HCT116 (cell line): ENCODE data around the gene MAPK1. TPM values are rescaled to one million over a fixed set of nuclear protein-coding genes. Genes with fewer than 3 reads are reported as not detected.

Experiments
- ATAC-seq: fragments of 200-7000 bp; cut with Tn5 transposase; 2 replicates; pipeline ENCODE4 v1.9.1; 2020; ENCODE audit warnings: mild to moderate bottlenecking, moderate library complexity
- BruUV-seq: library from RNA; stranded (reverse); fragments of 400-500 nt; replicated peaks from 2 replicates; lab custom pipeline; 2021; lab: Mats Ljungman, UMichigan
- CTCF ChIA-PET: fragments of 300-600 bp; sonication (Branson Sonifier 250); formaldehyde crosslinking; loops from one replicate; lab custom pipeline; 2021; ENCODE audit warnings: antibody characterized with exemption; lab: Charles Lee
- POLR2A ChIA-PET: fragments of 300-600, 350-600 bp; sonication (Branson Sonifier 250); formaldehyde crosslinking; loops from one replicate; lab custom pipeline; 2021; ENCODE audit warnings: antibody characterized with exemption; lab: Charles Lee
- RAD21 ChIA-PET, 2 experiments: fragments of 300-600 bp; sonication (Branson Sonifier 250); formaldehyde crosslinking; loops; one replicate each; lab custom pipeline; 2023; ENCODE audit warnings: low total read pairs in 2 of 2; ENCODE audit not compliant: uncharacterized antibody in 2 of 2, unreplicated experiment in 2 of 2, low non-redundant PET in 1 of 2; lab: Charles Lee
- DNase-seq: peaks from one replicate; pipeline ENCODE4 v3.0.0-alpha.2; 2010; ENCODE audit warnings: low read depth, low spot score
- H2AFZ ChIP-seq: fragments of 200-600 bp; shearing (Covaris generic), sonication (generic); 2 replicates; pipeline ENCODE4 v1.6.1; 2017; ENCODE audit warnings: low read depth, mixed run types, mixed read lengths, antibody characterized with exemption, low read length; ENCODE audit not compliant: poor library complexity, severe bottlenecking
- H3K27ac ChIP-seq: 2 replicates; pipeline ENCODE4 v1.5.1; 2012; ENCODE audit warnings: low read depth, low read length
- H3K27me3 ChIP-seq: fragments of 200-600 bp; sonication (generic); 2 replicates; pipeline ENCODE4 v1.6.1; 2016; ENCODE audit warnings: mixed run types, low read length, mixed read lengths; ENCODE audit not compliant: insufficient read depth
- H3K36me3 ChIP-seq, 2 experiments: fragments of 200-500 bp in 1 of 2; fragments of 200-600 bp in 1 of 2; sonication (Bioruptor generic) in 1 of 2; sonication (generic) in 1 of 2; 2 replicates each; pipeline versions ENCODE4 v1.5.1 to v1.6.1; 2014 to 2016; ENCODE audit warnings: low read length in 2 of 2, inconsistent platforms in 1 of 2, mixed read lengths in 1 of 2, mixed run types in 1 of 2; ENCODE audit not compliant: insufficient read depth in 2 of 2, control insufficient read depth in 1 of 2
- H3K4me1 ChIP-seq, 2 experiments: fragments of 200-600 bp in 1 of 2; sonication (generic) in 1 of 2; 2 replicates each; pipeline versions ENCODE4 v1.5.1 to v1.6.1; 2012 to 2017; ENCODE audit warnings: low read length in 2 of 2, inconsistent platforms in 1 of 2, mild to moderate bottlenecking in 1 of 2, mixed read lengths in 1 of 2, mixed run types in 1 of 2, moderate library complexity in 1 of 2; ENCODE audit not compliant: insufficient read depth in 2 of 2, control insufficient read depth in 1 of 2
- H3K4me2 ChIP-seq: fragments of 200-600 bp; sonication (generic); 2 replicates; pipeline ENCODE4 v1.6.1; 2017; ENCODE audit warnings: mixed run types, low read length, mixed read lengths
- H3K4me3 ChIP-seq, 2 experiments: fragments of 200-600 bp in 1 of 2; sonication (generic) in 1 of 2; replicated peaks in 1 of 2; 2 replicates each; pipeline ENCODE4 v1.5.1; 2011 to 2016; ENCODE audit warnings: low read length in 2 of 2, control low read depth in 1 of 2, low read depth in 1 of 2, mild to moderate bottlenecking in 1 of 2, mixed read lengths in 1 of 2, mixed run types in 1 of 2
- H3K79me2 ChIP-seq: fragments of 200-600 bp; sonication (generic); 2 replicates; pipeline ENCODE4 v1.6.1; 2017; ENCODE audit warnings: mild to moderate bottlenecking, mixed run types, low read length, moderate library complexity, mixed read lengths; ENCODE audit not compliant: insufficient read depth
- H3K9ac ChIP-seq: fragments of 200-600 bp; sonication (generic); 2 replicates; pipeline ENCODE4 v1.6.1; 2016; ENCODE audit warnings: low read length, mixed read lengths
- H3K9me2 ChIP-seq: fragments of 200-600 bp; sonication (generic), shearing (Covaris generic); 2 replicates; pipeline ENCODE4 v1.6.1; 2017; ENCODE audit warnings: mixed run types, mild to moderate bottlenecking, moderate library complexity; ENCODE audit not compliant: insufficient read depth
- H3K9me3 ChIP-seq, 2 experiments: fragments of 200-500 bp in 1 of 2; fragments of 200-600 bp in 1 of 2; sonication (Bioruptor generic) in 1 of 2; sonication (generic) in 1 of 2; 2 replicates each; pipeline ENCODE4 v1.6.1; 2014 to 2017; ENCODE audit warnings: low read length in 2 of 2, mixed read lengths in 2 of 2, inconsistent platforms in 1 of 2, low read depth in 1 of 2, mild to moderate bottlenecking in 1 of 2, mixed run types in 1 of 2, moderate library complexity in 1 of 2; ENCODE audit not compliant: control insufficient read depth in 1 of 2, insufficient read depth in 1 of 2
- H4K20me1 ChIP-seq: fragments of 200-600 bp; sonication (generic), shearing (Covaris generic); 2 replicates; pipeline ENCODE4 v1.6.1; 2017; ENCODE audit warnings: mixed run types, mild to moderate bottlenecking, moderate library complexity; ENCODE audit not compliant: insufficient read depth
- CEBPB ChIP-seq: IDR thresholded peaks from 2 replicates; pipeline ENCODE4 v1.6.1; 2012; ENCODE audit warnings: low read depth
- CTCF ChIP-seq, 3 experiments: fragments of 200-600 bp in 1 of 3; sonication (generic) in 1 of 3; IDR thresholded peaks in 2 of 3; conservative IDR thresholded peaks in 1 of 3; 2 replicates each; pipeline ENCODE4 v1.5.1; 2012 to 2017; ENCODE audit warnings: low read depth in 2 of 3, low read length in 2 of 3, antibody characterized with exemption in 1 of 3, borderline replicate concordance in 1 of 3, control low read depth in 1 of 3, mild to moderate bottlenecking in 1 of 3, mixed read lengths in 1 of 3, mixed run types in 1 of 3, moderate library complexity in 1 of 3; ENCODE audit not compliant: insufficient read depth in 1 of 3
- EGR1 ChIP-seq: IDR thresholded peaks from 2 replicates; pipeline ENCODE4 v1.6.1; 2012; ENCODE audit warnings: low read depth
- intact Hi-C: fragments of 100-400 bp; cut with micrococcal nuclease; formaldehyde crosslinking; loops from 2 replicates; pipeline ENCODE4 v1.10.0; 2022
- total RNA-seq: library from RNA; stranded (reverse); gene quantifications from one replicate; pipeline ENCODE4 v1.2.1, GENCODE V29; 2021; ENCODE audit not compliant: unreplicated experiment

MAPK1 gene
- total RNA-seq, 1 experiment from 2014 or later, result 137 TPM

- no peak for DNase-seq
- peak overlapping the region; percentile 16 for H2AFZ ChIP-seq
- no TSS peak for BruUV-seq
- no peaks in the 10 kb centered on the region for H4K20me1 ChIP-seq
- H3K27ac ChIP-seq, result no peak overlapping the region
- TF ChIP-seq CTCF (IDR thresholded peaks at IDR 0.05 in 2 of 3, conservative IDR thresholded peaks at IDR 0.05 in 1 of 3; ENCODE audit: borderline replicate concordance in 1 of 3, insufficient read depth in 1 of 3, low read depth in 2 of 3, low read length in 2 of 3), result 0 out of 6 replicates have a peak, but pooled peaks of 1 of the 3 experiments have one; percentile 3
- TF ChIP-seq EGR1, result no peak
- TF ChIP-seq CEBPB, result no peak
- H3K4me3 ChIP-seq, result peak overlapping the region in 1 of 2 experiments; percentile 23; a peak in 2 of 4 replicates
- RAD21 ChIA-PET, result interaction anchor here (0.9 to 1.0 kb wide), 2 partner anchors 225 to 239 kb away, joined by 3 to 4 read pairs; partner anchors contain the start of gene PPM1F (in 1 of the 2)
- H3K4me2 ChIP-seq, result peak overlapping the region; percentile 67
- peaks cover 0 to 7% of the 10 kb centered on the region in 2 experiments; a peak in 1 of 4 replicates for H3K4me1 ChIP-seq
- no peaks in the 10 kb centered on the region for H3K9me3 ChIP-seq
- no peaks in the 10 kb centered on the region for H3K27me3 ChIP-seq
- H3K79me2 ChIP-seq, result no peaks in the 10 kb centered on the region
- no peak overlapping the region for H3K9ac ChIP-seq
- no peaks in the 10 kb centered on the region for H3K36me3 ChIP-seq
- H3K9me2 ChIP-seq, result no peaks in the 10 kb centered on the region
- CTCF ChIA-PET, result interaction anchor here (0.9 to 1.1 kb wide), 4 partner anchors 15 to 259 kb away, joined by 3 to 6 read pairs (median 3); partner anchors contain the start of gene PPM1F
- intact Hi-C loops, result loop anchor here (1.0 to 2.0 kb wide), 3 partner anchors 13 to 239 kb away; partner anchors contain the start of gene PPM1F
- no peak for ATAC-seq
- POLR2A ChIA-PET, result no interaction called here
Measured at GRCh38 chr22:21713428-21714058, 153.9 kb downstream of the MAPK1 start.
